Activated CD4-positive, alpha-beta T cell treated with anti-CD3 and anti-CD28 coated beads for 36 hours (primary cell): ENCODE measurements around the gene EMC1. TPM values are rescaled to one million over a fixed set of nuclear protein-coding genes. Genes with fewer than 3 reads are reported as not detected.

ENCODE experiments used
- ATAC-seq: fragments of 200-7000 bp; cut with Tn5 transposase; one replicate; pipeline ENCODE4 v1.10.0; 2021; ENCODE audit warnings: mild to moderate bottlenecking, moderate library complexity
- CTCF ChIA-PET: fragments of 350-600 bp; sonication (Branson Sonifier 250); formaldehyde crosslinking; loops from one replicate; lab custom pipeline; 2021; ENCODE audit warnings: antibody characterized with exemption; lab: Charles Lee
- POLR2A ChIA-PET: fragments of 350-600 bp; sonication (Branson Sonifier 250); formaldehyde crosslinking; loops from one replicate; lab custom pipeline; 2021; ENCODE audit warnings: antibody characterized with exemption, inconsistent platforms; lab: Charles Lee
- DNase-seq: peaks from one replicate; pipeline ENCODE4 v3.0.0-alpha.2; 2020
- H3K27ac Mint-ChIP-seq: one replicate; pipeline ENCODE4 v1.8.0; 2021; ENCODE audit warnings: mixed read lengths
- H3K27me3 Mint-ChIP-seq: one replicate; pipeline ENCODE4 v1.8.0; 2021; ENCODE audit warnings: mixed read lengths
- H3K36me3 Mint-ChIP-seq: one replicate; pipeline ENCODE4 v1.8.0; 2021; ENCODE audit warnings: low read depth, mixed read lengths
- H3K4me1 Mint-ChIP-seq: one replicate; pipeline ENCODE4 v1.8.0; 2021; ENCODE audit warnings: mixed read lengths
- H3K4me3 Mint-ChIP-seq: one replicate; pipeline ENCODE4 v1.8.0; 2021; ENCODE audit warnings: mild to moderate bottlenecking, moderate library complexity, mixed read lengths
- H3K9me3 Mint-ChIP-seq: one replicate; pipeline ENCODE4 v1.8.0; 2021; ENCODE audit warnings: low read depth, mixed read lengths
- intact Hi-C, 2 experiments: fragments of 100-400 bp; cut with DNase I in 1 of 2; cut with micrococcal nuclease in 1 of 2; formaldehyde crosslinking; loops; one replicate each; pipeline versions ENCODE4 v1.14.2 to v1.15.1; 2022 to 2024; cut with DNase I, micrococcal nuclease
- total RNA-seq, 2 experiments: library from RNA; stranded (reverse); gene quantifications; one replicate each; pipeline ENCODE4 v1.2.3, GENCODE V29; 2021

EMC1 gene
- total RNA-seq, 2 experiments from 2014 or later = 45.0 to 59.0 TPM

DNA sequence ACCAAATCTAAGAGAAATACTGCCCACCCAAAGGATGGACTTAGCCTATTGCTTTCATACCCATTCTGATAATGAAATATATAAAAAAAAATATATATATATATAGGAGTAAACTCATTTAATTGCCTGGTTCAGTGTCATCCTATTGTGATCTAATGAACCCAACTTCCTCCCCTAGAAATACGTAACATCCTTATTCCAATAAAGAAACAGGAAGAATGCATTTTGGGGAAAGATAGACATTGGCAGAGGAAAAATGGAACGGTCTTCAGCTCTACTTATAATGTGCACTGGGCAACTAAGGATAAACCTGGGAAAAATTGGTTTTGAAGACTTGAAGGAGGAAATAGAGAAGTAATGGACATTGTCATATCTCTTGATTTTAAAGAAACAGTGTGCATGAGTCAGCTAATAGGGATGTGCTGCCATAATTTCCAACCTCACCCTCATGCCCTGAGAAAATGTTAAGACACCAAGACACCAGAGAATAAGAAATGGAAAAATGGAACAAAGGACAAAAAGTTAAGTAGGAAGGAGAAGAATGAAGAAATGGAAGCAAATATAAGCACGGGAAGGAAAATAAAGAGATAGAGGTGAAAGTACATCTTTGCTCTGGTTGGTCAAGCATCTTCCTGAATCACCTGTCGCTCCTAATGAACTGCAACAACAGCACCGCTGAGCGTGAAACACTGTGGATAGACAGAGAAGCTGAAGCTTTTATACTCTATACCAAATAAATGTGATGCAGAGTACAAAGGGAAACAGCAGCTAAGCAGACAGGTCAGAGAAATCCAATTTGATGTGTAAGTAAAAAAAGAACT, 46.7 kb downstream of the EMC1 start:
- ChIA-PET CTCF (interaction anchor here (0.8 to 3.4 kb wide), 6 partner anchors 9 to 37 kb away, joined by 3 to 8 read pairs (median 4); no protein-coding TSS in a partner anchor), POLR2A (interaction anchor here (0.6 to 1.1 kb wide), 2 partner anchors 15 to 506 kb away, joined by 3 to 6 read pairs; no protein-coding TSS in a partner anchor)

DNA sequence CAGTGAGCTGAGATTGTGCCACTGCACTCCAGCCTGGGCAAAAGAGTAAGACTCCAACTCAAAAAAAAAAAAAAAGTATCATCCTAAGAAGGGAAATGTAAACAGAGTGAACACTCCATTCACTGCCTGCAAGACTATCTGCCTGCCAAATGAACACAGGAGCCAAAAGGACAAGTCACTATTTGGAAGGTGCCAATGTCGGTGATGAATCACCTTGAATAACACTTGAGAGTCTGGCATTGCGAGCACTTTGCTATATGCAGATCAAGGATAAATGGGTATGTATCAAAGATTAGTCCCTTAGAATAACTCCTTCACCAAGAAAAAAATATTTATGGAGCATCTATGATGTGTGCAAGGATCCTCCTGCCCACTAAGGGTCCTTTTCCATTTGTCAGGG, 47.9 kb downstream of the EMC1 start:
- Mint-ChIP-seq H3K4me1 (peaks cover 62% of the 10 kb centered on the region), H3K4me3 (no peak overlapping the region), H3K27me3 (no peaks in the 10 kb centered on the region), H3K36me3 (peaks cover 32% of the 10 kb centered on the region), H3K27ac (no peak overlapping the region), H3K9me3 (no peaks in the 10 kb centered on the region)
- ATAC-seq (peak; percentile 47), DNase-seq (no peak)
- intact Hi-C loops = loop anchor here in 1 of 2 experiments (2.0 kb wide), 1 partner anchor 17 kb away; no protein-coding TSS in a partner anchor
- CTCF ChIA-PET = interaction anchor here (0.7 to 1.3 kb wide), 3 partner anchors 25 to 765 kb away, joined by 3 to 4 read pairs (median 4); no protein-coding TSS in a partner anchor
- POLR2A ChIA-PET = interaction anchor here (0.7 kb wide), 1 partner anchor 406 kb away, joined by 10 read pairs; no protein-coding TSS in a partner anchor

More for the DNA sequence above, 46.7 kb downstream of the EMC1 start:
- Mint-ChIP-seq H3K27ac (peak overlapping the region; percentile 19), H3K4me1 (peaks cover 66% of the 10 kb centered on the region), H3K36me3 (peaks cover 32% of the 10 kb centered on the region), H3K4me3 (no peak overlapping the region), H3K9me3 (no peaks in the 10 kb centered on the region), H3K27me3 (no peaks in the 10 kb centered on the region)
- ATAC-seq = no peak
- DNase-seq = no peak
- intact Hi-C loops = loop anchor here (1.0 to 5.0 kb wide), 3 partner anchors 7 to 1767 kb away; partner anchors contain the start of gene RCC2 (in 1 of the 2)

DNA sequence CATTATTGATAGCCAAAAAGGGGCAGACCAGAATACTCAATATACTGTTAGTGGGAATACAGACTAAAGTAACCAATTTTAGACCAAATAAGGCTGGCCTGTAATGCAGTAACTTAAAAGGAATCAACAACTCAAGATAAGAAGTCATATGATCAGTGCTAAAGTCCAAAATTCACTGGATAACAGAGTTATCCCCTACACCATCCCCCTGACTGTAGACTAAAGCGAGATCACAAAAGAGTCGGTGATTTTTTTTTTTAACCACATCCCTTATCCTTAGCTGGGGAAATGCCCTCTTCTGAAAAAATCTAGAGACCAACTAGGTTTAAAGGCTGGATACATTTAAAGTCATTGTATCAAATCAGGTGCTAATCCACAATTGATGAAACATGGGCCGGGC, 48.9 kb downstream of the EMC1 start:
- POLR2A ChIA-PET = no interaction called here
- CTCF ChIA-PET = interaction anchor here (1.0 kb wide), 1 partner anchor 16 kb away, joined by 3 read pairs; no protein-coding TSS in a partner anchor
- DNase-seq (no peak), ATAC-seq (peak; percentile 27)
- no peak overlapping the region for H3K4me3 Mint-ChIP-seq
- H3K4me1 Mint-ChIP-seq = peaks cover 53% of the 10 kb centered on the region
- no peak overlapping the region for H3K27ac Mint-ChIP-seq
- H3K36me3 Mint-ChIP-seq = peaks cover 36% of the 10 kb centered on the region
- no peaks in the 10 kb centered on the region for H3K9me3 Mint-ChIP-seq
- H3K27me3 Mint-ChIP-seq = no peaks in the 10 kb centered on the region
- intact Hi-C loops = loop anchor here in 1 of 2 experiments (2.0 kb wide), 1 partner anchor 16 kb away; no protein-coding TSS in a partner anchor

DNA sequence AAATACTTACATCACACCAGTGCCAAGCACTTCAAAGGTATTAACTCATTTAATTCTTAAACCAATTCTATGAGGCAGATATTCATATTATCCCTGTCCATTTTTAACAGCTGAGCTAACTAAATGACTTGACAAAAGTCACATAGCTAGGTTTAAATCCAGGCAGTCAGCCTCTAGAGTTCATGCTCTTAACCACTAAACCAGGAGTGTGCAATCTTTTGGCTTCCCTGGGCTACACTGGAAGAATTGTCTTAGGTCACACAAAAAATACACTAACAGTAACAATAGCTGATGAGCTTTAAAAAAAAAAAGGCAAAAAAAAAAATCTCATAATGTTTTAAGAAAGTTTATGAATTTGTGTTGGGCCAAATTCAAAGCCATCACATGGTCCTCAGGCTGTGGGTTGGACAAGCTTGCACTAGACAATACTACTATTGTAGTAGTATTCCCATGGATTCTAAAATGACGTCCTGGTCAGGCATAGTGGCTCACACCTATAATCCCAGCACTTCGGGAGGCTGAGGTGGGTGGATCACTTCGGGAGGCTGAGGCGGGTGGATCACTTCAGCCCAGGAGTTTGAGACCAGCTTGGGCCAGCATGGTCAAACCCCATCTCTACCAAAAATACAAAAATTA, 51.2 kb downstream of the EMC1 start:
- Mint-ChIP-seq H3K27ac (no peak overlapping the region), H3K36me3 (peaks cover 48% of the 10 kb centered on the region), H3K27me3 (no peaks in the 10 kb centered on the region), H3K4me3 (no peak overlapping the region), H3K4me1 (peaks cover 31% of the 10 kb centered on the region), H3K9me3 (no peaks in the 10 kb centered on the region)
- DNase-seq (no peak), ATAC-seq (no peak)
- CTCF ChIA-PET = interaction anchor here (0.6 to 2.0 kb wide), 6 partner anchors 8 to 287 kb away, joined by 3 to 8 read pairs (median 3); no protein-coding TSS in a partner anchor
- intact Hi-C loops = no loop called here
- POLR2A ChIA-PET = interaction anchor here (1.0 to 1.2 kb wide), 2 partner anchors 9 to 11 kb away, joined by 3 to 4 read pairs; no protein-coding TSS in a partner anchor

DNA sequence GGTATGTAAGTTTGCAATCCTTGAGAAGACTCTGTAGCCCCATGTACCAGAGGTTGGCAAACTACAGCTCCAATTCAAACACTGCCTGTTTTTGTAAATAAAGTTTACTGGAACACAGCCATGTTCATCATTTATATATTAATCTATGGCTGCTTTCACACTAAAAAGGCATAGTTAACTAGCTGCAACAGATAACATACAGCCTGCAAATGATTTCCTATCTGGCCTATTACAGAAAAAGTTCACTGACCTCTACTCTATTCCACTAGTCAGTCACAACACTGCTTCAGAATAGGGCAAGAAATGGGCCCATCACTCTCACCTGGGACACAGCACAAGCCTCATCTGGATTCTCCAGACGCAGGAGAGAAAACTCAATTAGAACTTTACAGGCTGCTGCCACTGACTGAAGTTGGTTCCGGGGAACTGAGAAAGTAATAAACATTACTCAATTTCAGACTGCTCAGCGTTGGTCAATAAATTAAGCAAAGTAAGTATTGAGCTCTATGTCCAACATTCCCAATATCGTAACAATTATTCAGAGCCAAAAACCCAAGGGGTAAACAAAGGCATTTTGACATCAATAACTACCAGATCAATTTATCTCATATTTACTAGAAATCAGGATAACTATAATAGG, 51.9 kb downstream of the EMC1 start:
- CTCF ChIA-PET = interaction anchor here (0.6 to 2.0 kb wide), 8 partner anchors 9 to 286 kb away, joined by 3 to 8 read pairs (median 3); no protein-coding TSS in a partner anchor
- H3K36me3 Mint-ChIP-seq = peaks cover 44% of the 10 kb centered on the region
- H3K4me3 Mint-ChIP-seq = no peak overlapping the region
- peaks cover 24% of the 10 kb centered on the region for H3K4me1 Mint-ChIP-seq
- POLR2A ChIA-PET = interaction anchor here (0.8 to 1.2 kb wide), 2 partner anchors 10 to 13 kb away, joined by 3 read pairs; no protein-coding TSS in a partner anchor
- DNase-seq (no peak), ATAC-seq (no peak)
- intact Hi-C loops = no loop called here
- H3K27ac Mint-ChIP-seq = no peak overlapping the region
- no peaks in the 10 kb centered on the region for H3K9me3 Mint-ChIP-seq
- no peaks in the 10 kb centered on the region for H3K27me3 Mint-ChIP-seq

DNA sequence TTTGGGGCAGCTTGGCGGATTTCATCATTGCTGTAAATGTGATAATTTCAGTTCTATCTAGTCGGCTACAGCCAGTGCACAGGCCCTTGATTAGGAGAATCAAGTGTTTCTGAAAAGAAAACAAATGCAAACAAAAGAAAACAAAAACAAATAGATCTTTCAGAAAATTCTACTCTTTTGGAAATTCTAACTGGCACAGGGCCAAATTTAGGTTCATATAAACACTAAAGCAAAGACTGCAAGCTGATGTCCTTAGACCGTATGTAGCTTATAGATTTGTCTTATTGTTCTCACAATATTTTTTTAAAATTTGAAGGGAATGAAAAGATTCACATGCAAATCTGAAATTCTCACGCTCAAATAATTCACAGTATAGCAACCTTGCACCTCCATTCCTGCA, 52.5 kb downstream of the EMC1 start:
- ChIA-PET POLR2A (interaction anchor here (0.8 kb wide), 1 partner anchor 13 kb away, joined by 3 read pairs; no protein-coding TSS in a partner anchor), CTCF (interaction anchor here (0.9 to 1.2 kb wide), 2 partner anchors 10 to 42 kb away, joined by 3 read pairs; no protein-coding TSS in a partner anchor)
- no peak overlapping the region for H3K4me3 Mint-ChIP-seq
- DNase-seq (no peak), ATAC-seq (no peak)
- intact Hi-C loops = no loop called here
- no peaks in the 10 kb centered on the region for H3K9me3 Mint-ChIP-seq
- H3K27me3 Mint-ChIP-seq = no peaks in the 10 kb centered on the region
- H3K27ac Mint-ChIP-seq = no peak overlapping the region
- H3K4me1 Mint-ChIP-seq = peaks cover 18% of the 10 kb centered on the region
- peaks cover 46% of the 10 kb centered on the region for H3K36me3 Mint-ChIP-seq

DNA sequence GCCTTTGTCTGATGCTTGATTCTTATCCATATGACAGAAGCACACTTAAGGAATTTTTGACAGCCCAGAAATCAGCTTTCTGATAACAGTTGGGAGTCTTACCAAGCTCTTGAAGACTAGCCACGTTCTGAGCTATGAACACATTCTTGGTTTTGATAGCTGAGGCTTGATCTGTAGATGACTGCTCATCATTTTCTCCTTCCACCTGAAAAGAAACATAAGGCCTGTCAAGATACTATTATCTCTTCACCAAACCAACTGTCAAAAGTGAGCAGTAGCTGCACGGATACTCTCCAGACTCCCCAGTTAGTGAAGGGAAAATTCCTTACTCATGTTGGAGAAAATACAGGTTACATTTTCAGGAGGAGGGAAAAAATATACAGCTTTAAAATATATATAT, 53.5 kb downstream of the EMC1 start:
- no peaks in the 10 kb centered on the region for H3K27me3 Mint-ChIP-seq
- H3K9me3 Mint-ChIP-seq = no peaks in the 10 kb centered on the region
- peaks cover 56% of the 10 kb centered on the region for H3K36me3 Mint-ChIP-seq
- ChIA-PET POLR2A (no interaction called here), CTCF (interaction anchor here (0.5 to 1.4 kb wide), 5 partner anchors 19 to 71 kb away, joined by 3 to 5 read pairs (median 3); no protein-coding TSS in a partner anchor)
- H3K4me3 Mint-ChIP-seq = no peak overlapping the region
- DNase-seq (no peak), ATAC-seq (no peak)
- intact Hi-C loops = loop anchor here in 1 of 2 experiments (1.0 kb wide), 1 partner anchor 7 kb away; no protein-coding TSS in a partner anchor
- peaks cover 10% of the 10 kb centered on the region for H3K4me1 Mint-ChIP-seq
- H3K27ac Mint-ChIP-seq = no peak overlapping the region

DNA sequence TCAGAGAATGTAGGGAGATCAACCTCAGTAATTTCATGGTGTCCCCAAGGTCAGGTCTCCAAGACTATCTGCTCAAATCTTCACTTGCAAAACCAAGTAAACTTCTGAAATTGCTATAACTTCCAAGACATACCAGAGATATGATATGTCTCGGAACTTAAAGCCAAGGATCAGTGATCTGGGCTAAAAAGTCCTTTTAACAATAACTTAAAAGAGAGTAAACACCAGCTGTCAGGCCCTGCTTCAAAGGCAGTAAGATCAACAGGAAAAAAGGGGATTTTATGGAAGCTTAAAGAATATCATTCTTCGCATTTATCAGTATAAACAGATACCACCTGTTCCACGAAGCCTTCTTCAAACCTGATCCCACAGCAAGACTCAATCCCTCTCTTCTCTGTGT, 55.0 kb downstream of the EMC1 start:
- ChIA-PET CTCF (interaction anchor here (0.6 to 2.9 kb wide), 6 partner anchors 10 to 862 kb away, joined by 3 to 8 read pairs (median 4); no protein-coding TSS in a partner anchor), POLR2A (interaction anchor here (1.2 kb wide), 1 partner anchor 11 kb away, joined by 3 read pairs; no protein-coding TSS in a partner anchor)
- intact Hi-C loops = no loop called here
- H3K4me1 Mint-ChIP-seq = peaks cover 3% of the 10 kb centered on the region
- no peaks in the 10 kb centered on the region for H3K9me3 Mint-ChIP-seq
- H3K4me3 Mint-ChIP-seq = no peak overlapping the region
- ATAC-seq = no peak
- no peak for DNase-seq
- no peaks in the 10 kb centered on the region for H3K27me3 Mint-ChIP-seq
- peak overlapping the region; percentile 3 for H3K27ac Mint-ChIP-seq
- peaks cover 65% of the 10 kb centered on the region for H3K36me3 Mint-ChIP-seq

DNA sequence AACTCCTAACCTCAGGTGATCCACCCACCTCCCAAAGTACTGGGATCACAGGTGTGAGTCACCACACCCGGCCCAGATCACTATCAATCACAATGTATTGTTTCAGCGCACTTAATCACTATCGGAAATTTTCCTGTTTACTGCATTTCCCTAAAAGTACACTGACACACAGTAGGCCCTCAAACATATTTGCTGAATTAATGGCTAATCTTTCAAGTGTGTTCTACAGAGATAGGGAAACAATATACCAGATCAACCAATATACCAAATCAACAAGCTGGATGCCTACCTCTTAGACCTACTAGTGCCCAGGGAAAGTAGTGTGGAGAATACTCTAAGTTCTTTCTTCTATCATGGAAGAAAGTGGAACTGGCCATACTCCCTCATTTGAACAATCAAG, 58.3 kb downstream of the EMC1 start:
- H3K9me3 Mint-ChIP-seq = no peaks in the 10 kb centered on the region
- DNase-seq = no peak
- H3K36me3 Mint-ChIP-seq = peaks cover 66% of the 10 kb centered on the region
- ChIA-PET POLR2A (no interaction called here), CTCF (interaction anchor here (1.0 to 1.3 kb wide), 3 partner anchors 15 to 37 kb away, joined by 4 read pairs; no protein-coding TSS in a partner anchor)
- no peak overlapping the region for H3K4me3 Mint-ChIP-seq
- no peak overlapping the region for H3K27ac Mint-ChIP-seq
- intact Hi-C loops = no loop called here
- H3K4me1 Mint-ChIP-seq = peaks cover 6% of the 10 kb centered on the region
- no peak for ATAC-seq
- H3K27me3 Mint-ChIP-seq = no peaks in the 10 kb centered on the region

DNA sequence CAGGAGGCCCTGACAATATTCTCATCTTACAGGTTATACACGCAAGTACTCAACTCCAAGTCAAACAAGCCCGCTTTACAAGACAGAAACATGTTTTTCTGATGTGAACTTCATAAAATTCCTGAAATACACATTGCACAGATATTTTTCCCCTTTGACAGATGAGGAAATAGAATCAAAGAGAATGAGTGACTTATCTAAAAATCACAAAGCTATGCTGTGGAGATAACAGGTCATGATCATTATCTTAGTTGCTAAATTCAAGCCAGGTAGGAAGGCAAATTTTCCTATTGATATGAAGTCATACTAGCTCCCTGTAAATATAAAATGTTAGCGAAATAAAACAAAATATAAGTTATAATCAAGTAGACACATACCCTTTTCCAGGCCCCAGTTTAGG, 59.5 kb downstream of the EMC1 start:
- CTCF ChIA-PET = interaction anchor here (1.0 kb wide), 1 partner anchor 25 kb away, joined by 4 read pairs; no protein-coding TSS in a partner anchor

More for the DNA sequence above, 59.5 kb downstream of the EMC1 start:
- POLR2A ChIA-PET = no interaction called here
- Mint-ChIP-seq H3K36me3 (peaks cover 60% of the 10 kb centered on the region), H3K9me3 (no peaks in the 10 kb centered on the region), H3K4me3 (no peak overlapping the region), H3K4me1 (peaks cover 10% of the 10 kb centered on the region), H3K27me3 (no peaks in the 10 kb centered on the region), H3K27ac (peak overlapping the region; percentile 39)
- ATAC-seq (no peak), DNase-seq (no peak)
- intact Hi-C loops = no loop called here
